HL-60 (cell line): ENCODE data around the gene RRP15.

ENCODE experiments used
- CTCF ChIP-seq: IDR thresholded peaks from one replicate; pipeline ENCODE4 v1.5.1; 2011; ENCODE audit warnings: low read length, control low read depth, inconsistent platforms; ENCODE audit not compliant: insufficient read depth
- POLR2AphosphoS5 ChIP-seq: IDR thresholded peaks from 2 replicates; pipeline ENCODE4 v1.6.1; 2012; ENCODE audit warnings: low read depth
- REST ChIP-seq: IDR thresholded peaks from 2 replicates; pipeline ENCODE4 v1.6.1; 2012; ENCODE audit warnings: low read depth; ENCODE audit not compliant: insufficient replicate concordance
- SPI1 ChIP-seq: IDR thresholded peaks from 2 replicates; pipeline ENCODE4 v1.6.1; 2012; ENCODE audit warnings: low read depth, mild to moderate bottlenecking, borderline replicate concordance

GRCh38 chr1:218247339-218247738 is 37.8 kb upstream of the RRP15 start:
- TF ChIP-seq CTCF, result no peak
- TF ChIP-seq POLR2AphosphoS5, result no peak
- no peak for TF ChIP-seq REST
- TF ChIP-seq SPI1, result no peak
